Measurements from ENCODE around the gene SLC34A2.

DNA sequence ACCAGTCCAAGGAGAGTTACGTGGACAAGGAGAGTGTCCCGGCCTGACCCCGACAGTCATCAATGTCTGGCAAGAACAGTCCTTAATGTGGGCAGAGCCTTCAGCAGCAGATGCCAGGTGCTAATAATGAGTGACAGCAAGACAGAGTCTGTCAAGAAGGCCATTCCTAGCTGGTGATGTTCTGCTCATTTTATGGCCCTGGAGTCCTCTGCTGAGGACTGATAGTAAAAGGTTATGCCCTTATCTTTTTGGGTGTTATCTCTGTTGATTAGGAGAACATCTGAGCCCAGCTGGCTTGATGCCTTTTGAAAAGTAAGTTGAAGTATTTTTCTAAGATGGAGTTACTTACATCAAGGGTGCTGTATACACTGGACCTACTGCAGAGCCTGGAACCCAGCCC lies 67.3 kb downstream of the SLC34A2 start:
- no peak for TF ChIP-seq FOXP1 (CRISPR knock-in tag; IDR thresholded peaks at IDR 0.05; ENCODE audit: borderline replicate concordance)
- no peak for TF ChIP-seq HMGA2 (CRISPR knock-in tag; IDR thresholded peaks at IDR 0.05)
- TF ChIP-seq ZBTB21 (CRISPR knock-in tag; IDR thresholded peaks at IDR 0.05; ENCODE audit: borderline replicate concordance): no peak
- TF ChIP-seq, protein P1, sequence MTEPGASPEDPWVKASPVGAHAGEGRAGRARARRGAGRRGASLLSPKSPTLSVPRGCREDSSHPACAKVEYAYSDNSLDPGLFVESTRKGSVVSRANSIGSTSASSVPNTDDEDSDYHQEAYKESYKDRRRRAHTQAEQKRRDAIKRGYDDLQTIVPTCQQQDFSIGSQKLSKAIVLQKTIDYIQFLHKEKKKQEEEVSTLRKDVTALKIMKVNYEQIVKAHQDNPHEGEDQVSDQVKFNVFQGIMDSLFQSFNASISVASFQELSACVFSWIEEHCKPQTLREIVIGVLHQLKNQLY (CRISPR knock-in tag; IDR thresholded peaks at IDR 0.05): no peak

All from WTC11 (cell line).